Inferior parietal cortex (tissue), 1 donor: Measurements from ENCODE around the gene USP28.
"Not testable (repeated sequence)": the region's sequence is repeated elsewhere in the genome, so short reads cannot be mapped to it uniquely, and the experiment has no call there.

Source experiments
- DNase-seq: peaks from one replicate; pipeline ENCODE4 v3.0.0-alpha.2; 2016; ENCODE audit errors: extremely low spot score

USP28 gene

GRCh38 chr11:113773416-113774173, 101.8 kb downstream of the USP28 start, which contains the start of gene ZW10:
TSS of gene ZW10 (minus strand) at chr11:113773692. CDS start at chr11:113773666, 26 bp downstream.
- peak; percentile 98 for DNase-seq

- no peak for DNase-seq
Measured at GRCh38 chr11:113773092-113773415, 102.3 kb downstream of the USP28 start.

DNA sequence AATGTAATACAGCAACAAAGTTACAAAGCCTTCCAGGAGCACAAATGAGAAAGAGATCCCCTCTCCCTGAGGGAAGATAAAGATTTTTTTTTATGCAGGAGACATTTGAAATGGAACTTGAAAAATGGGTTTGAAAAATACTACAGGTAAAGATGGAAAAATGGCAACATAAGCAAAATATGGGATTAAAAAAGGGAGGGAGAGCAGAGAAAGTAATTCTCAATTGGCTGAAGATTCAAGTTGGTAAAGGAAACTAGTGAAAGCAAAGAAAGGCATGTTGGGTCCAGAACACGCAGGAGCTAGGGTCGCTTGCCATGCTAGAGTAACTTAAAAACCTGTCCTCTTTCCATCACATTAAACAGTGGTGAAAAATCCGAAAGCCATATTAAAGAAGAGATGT, 103.4 kb downstream of the USP28 start:
- DNase-seq: no peak

GRCh38 chr11:113764527-113765219, 110.7 kb downstream of the USP28 start:
- DNase-seq: no peak

DNA sequence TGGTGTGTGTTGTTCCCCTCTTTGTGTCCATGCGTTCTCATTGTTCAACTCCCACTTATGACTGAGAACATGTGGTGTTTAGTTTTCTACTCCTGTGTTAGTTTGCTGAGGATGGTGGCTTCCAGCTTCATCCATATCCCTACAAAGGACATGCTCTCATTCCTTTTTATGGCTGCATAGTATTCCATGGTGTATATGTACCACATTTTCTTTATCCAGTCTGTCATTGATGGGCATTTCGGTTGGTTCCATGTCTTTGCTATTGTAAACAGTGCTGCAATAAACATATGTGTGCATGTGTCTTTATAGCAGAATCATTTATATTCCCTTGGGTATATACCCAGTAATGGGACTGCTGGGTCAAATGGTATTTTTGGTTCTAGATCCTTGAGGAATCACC, 112.3 kb downstream of the USP28 start:
- not testable (repeated sequence) for DNase-seq

DNA sequence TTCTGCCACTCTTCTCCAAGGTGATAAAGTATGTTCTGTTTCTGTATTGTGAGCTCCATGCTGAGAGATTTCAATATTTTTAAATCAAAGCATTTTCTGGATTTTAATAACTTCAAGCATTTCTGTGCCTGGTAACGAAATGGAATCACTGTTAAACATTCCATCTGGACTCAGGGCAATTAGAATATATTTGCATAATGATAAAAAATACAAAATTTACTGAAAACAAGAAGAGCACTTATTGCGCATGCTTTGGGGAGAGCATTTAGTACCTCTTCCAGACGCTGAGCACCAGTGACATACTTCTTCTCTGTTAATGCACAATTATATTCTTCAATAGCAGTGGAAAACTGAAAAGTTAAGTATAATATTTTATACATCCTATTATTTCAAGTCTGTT, 115.1 kb downstream of the USP28 start:
- no peak for DNase-seq

DNA sequence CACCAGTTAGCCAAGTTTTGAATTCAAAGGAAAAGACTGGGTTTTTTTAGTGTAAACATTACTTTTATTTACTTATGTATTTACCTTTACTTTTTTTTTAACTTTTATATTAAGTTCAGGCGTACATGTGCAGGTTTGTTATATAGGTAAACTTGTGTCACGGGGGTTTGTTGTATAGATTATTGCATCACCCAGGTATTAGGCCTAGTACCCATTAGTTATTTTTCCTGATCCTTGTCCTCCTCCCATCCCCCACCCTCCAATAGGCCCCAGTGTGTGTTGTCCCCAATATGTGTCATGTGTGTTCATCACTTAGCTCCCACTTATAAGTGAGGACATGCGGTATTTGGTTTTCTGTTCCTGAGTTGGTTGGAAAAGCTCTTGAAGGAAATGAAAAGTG, 122.4 kb downstream of the USP28 start:
- DNase-seq: no peak
